DND-41 (cell line): ENCODE measurements around the gene CISD3.

ENCODE experiments used
- ATAC-seq: fragments of 200-7000 bp; cut with Tn5 transposase; 3 replicates; pipeline ENCODE4 v1.9.1; 2021; ENCODE audit warnings: low read depth; ENCODE audit not compliant: insufficient read depth
- DNase-seq: peaks from one replicate; pipeline ENCODE4 v3.0.0-alpha.2; 2020
- H2AFZ ChIP-seq: 2 replicates; pipeline ENCODE4 v1.6.0; 2012; ENCODE audit warnings: low read depth, low read length
- H3K27ac ChIP-seq: 2 replicates; pipeline ENCODE4 v1.5.1; 2012; ENCODE audit warnings: low read length, inconsistent platforms
- H3K27me3 ChIP-seq: fragments of 200-600 bp; sonication (generic); 2 replicates; pipeline ENCODE4 v1.6.0; 2012; ENCODE audit warnings: low read length, mild to moderate bottlenecking, inconsistent platforms; ENCODE audit not compliant: insufficient read depth, poor library complexity
- H3K36me3 ChIP-seq: 2 replicates; pipeline ENCODE4 v1.5.1; 2012; ENCODE audit warnings: low read length, inconsistent platforms; ENCODE audit not compliant: insufficient read depth
- H3K4me1 ChIP-seq: 2 replicates; pipeline ENCODE4 v1.5.1; 2012; ENCODE audit warnings: mild to moderate bottlenecking, low read length; ENCODE audit not compliant: insufficient read depth
- H3K4me2 ChIP-seq: 2 replicates; pipeline ENCODE4 v1.6.0; 2012; ENCODE audit warnings: mild to moderate bottlenecking, moderate library complexity, low read length, inconsistent platforms; ENCODE audit not compliant: insufficient read depth
- H3K4me3 ChIP-seq, 2 experiments: fragments of 200-600 bp in 1 of 2; shearing (Covaris generic) in 1 of 2; 2 replicates each; pipeline ENCODE4 v1.5.1; 2012 to 2016; ENCODE audit warnings: inconsistent platforms in 2 of 2, low read length in 2 of 2, mild to moderate bottlenecking in 2 of 2, low read depth in 1 of 2, moderate library complexity in 1 of 2
- H3K79me2 ChIP-seq: 2 replicates; pipeline ENCODE4 v1.6.0; 2012; ENCODE audit warnings: low read length, inconsistent platforms; ENCODE audit not compliant: insufficient read depth
- H3K9ac ChIP-seq: 2 replicates; pipeline ENCODE4 v1.6.0; 2012; ENCODE audit warnings: low read depth, mild to moderate bottlenecking, inconsistent platforms, low read length, moderate library complexity
- H3K9me3 ChIP-seq: 2 replicates; pipeline ENCODE4 v1.5.1; 2012; ENCODE audit warnings: low read length, moderate library complexity, mild to moderate bottlenecking, inconsistent platforms; ENCODE audit not compliant: insufficient read depth, severe bottlenecking
- H4K20me1 ChIP-seq: 2 replicates; pipeline ENCODE4 v1.6.0; 2012; ENCODE audit warnings: low read length; ENCODE audit not compliant: insufficient read depth
- EZH2 ChIP-seq: IDR thresholded peaks from 3 replicates; pipeline ENCODE4 v1.6.1; 2012; ENCODE audit warnings: borderline replicate concordance, low read depth, mild to moderate bottlenecking, moderate library complexity, low read length, inconsistent platforms; ENCODE audit not compliant: severe bottlenecking
- TF ChIP-seq, protein P1 (sequence below): IDR thresholded peaks from 2 replicates; pipeline ENCODE4 v1.5.1; 2012; ENCODE audit warnings: borderline replicate concordance, low read length, moderate library complexity, mild to moderate bottlenecking; ENCODE audit not compliant: poor library complexity, severe bottlenecking; ENCODE audit errors: extremely low read depth

CISD3 gene

DNA sequence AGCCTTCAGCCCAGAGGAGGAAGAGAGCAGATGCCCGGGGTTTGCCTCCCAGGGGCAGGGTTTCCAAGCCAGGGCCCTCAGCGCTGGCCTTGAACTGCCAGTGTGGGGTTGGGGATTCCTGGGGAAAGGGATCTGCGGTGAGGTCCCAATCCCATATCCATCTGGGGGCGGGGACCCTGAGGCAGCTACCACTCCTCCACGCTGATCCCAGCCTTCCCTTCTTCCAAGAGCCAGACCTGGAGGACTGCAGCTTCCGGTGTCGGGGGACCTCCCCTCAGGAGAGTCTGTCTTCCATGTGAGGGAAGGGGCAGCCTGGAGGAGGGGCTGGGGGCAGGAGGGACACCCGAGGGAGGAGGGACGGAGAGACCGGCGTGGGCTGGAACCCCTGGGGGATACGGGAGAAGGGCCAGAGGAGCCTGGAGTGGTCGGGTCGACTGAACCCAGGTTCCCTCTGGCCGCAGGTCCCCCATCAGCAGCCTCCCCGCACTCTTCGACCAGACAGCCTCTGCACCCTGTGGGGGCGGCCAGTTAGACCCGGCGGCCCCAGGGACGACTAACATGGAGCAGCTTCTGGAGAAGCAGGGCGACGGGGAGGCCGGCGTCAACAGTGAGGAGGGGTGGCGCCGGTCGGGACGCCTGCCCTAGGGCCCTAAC lies 10.7 kb upstream of the CISD3 start:
- Histone ChIP-seq H3K36me3 (peaks cover 85% of the 10 kb centered on the region), H4K20me1 (peaks cover 9% of the 10 kb centered on the region; the same call in 1 of the 2 replicates), H3K27ac (no peak overlapping the region), H3K27me3 (no peaks in the 10 kb centered on the region), H3K9me3 (no peaks in the 10 kb centered on the region), H3K4me3 (no peak overlapping the region), H3K4me1 (peaks cover 3% of the 10 kb centered on the region; the same call in 1 of the 2 replicates), H3K79me2 (no peaks in the 10 kb centered on the region), H3K4me2 (no peak overlapping the region), H2AFZ (no peak overlapping the region), H3K9ac (no peak overlapping the region)
- no peak for DNase-seq
- ATAC-seq, result no peak
- TF ChIP-seq, protein P1, sequence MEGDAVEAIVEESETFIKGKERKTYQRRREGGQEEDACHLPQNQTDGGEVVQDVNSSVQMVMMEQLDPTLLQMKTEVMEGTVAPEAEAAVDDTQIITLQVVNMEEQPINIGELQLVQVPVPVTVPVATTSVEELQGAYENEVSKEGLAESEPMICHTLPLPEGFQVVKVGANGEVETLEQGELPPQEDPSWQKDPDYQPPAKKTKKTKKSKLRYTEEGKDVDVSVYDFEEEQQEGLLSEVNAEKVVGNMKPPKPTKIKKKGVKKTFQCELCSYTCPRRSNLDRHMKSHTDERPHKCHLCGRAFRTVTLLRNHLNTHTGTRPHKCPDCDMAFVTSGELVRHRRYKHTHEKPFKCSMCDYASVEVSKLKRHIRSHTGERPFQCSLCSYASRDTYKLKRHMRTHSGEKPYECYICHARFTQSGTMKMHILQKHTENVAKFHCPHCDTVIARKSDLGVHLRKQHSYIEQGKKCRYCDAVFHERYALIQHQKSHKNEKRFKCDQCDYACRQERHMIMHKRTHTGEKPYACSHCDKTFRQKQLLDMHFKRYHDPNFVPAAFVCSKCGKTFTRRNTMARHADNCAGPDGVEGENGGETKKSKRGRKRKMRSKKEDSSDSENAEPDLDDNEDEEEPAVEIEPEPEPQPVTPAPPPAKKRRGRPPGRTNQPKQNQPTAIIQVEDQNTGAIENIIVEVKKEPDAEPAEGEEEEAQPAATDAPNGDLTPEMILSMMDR, result no peak
- TF ChIP-seq EZH2, result no peak

DNA sequence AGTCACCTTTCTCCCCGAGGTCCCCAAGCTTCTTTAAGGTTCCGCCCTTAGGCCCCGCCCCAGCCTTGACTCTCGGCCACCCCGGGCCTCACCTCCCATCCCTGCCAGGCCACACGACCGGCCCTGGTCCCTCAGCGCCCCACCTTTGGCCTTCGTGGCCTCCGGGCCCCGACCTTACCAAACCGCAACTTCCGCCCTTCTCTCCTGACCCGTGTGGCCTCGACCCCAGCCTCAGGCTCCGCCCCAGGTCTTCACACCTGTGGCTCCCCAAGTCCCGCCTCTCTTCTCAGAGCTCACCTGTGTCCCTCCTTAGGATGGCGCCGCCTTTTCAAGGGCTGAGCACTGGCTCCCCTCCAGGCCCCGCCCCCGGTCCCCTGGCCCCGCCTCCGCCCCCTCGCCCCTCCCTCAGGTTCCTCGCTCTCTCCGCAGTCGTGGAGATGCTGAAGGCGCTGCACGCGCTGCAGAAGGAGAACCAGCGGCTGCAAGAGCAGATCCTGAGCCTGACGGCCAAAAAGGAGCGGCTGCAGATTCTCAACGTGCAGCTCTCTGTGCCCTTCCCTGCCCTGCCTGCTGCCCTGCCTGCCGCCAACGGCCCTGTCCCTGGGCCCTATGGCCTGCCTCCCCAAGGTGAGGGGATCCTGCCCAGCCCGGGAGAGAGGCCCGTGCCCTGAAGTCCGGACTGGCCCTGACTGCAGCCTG lies 10.0 kb upstream of the CISD3 start:
- TF ChIP-seq EZH2, result no peak
- TF ChIP-seq, protein P1, result no peak
- peaks cover 9% of the 10 kb centered on the region; the same call in 1 of the 2 replicates for H4K20me1 ChIP-seq
- no peak overlapping the region for H2AFZ ChIP-seq
- H3K9ac ChIP-seq, result no peak overlapping the region
- peaks cover 86% of the 10 kb centered on the region for H3K36me3 ChIP-seq
- H3K4me3 ChIP-seq, result no peak overlapping the region
- peaks cover 10% of the 10 kb centered on the region for H3K4me1 ChIP-seq
- ATAC-seq (no peak), DNase-seq (no peak)
- H3K27ac ChIP-seq, result no peak overlapping the region
- no peaks in the 10 kb centered on the region for H3K9me3 ChIP-seq
- no peak overlapping the region for H3K4me2 ChIP-seq
- H3K79me2 ChIP-seq, result no peaks in the 10 kb centered on the region
- no peaks in the 10 kb centered on the region for H3K27me3 ChIP-seq

DNA sequence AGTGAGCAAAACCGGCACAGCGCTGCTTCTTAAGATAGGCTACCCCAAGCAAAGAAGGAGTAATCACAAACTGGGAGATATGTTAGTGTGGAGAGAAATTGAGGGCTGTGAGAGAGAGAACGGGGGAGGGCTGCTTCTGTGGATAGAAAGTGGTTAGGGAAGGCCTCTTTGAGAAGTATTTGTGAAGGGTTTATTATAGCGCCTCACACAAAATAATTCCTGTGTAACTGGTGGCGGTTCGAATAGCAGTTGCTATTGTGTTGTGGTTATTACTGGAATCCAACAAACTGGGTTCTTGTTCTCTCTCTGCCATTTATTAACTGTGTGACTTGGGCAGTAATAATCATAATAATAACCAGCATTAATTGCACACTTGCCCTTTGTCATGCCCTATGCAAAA lies 9.2 kb upstream of the CISD3 start:
- H3K4me3 ChIP-seq, result no peak overlapping the region
- no peaks in the 10 kb centered on the region for H3K27me3 ChIP-seq
- peaks cover 18% of the 10 kb centered on the region for H3K4me1 ChIP-seq
- peaks cover 85% of the 10 kb centered on the region for H3K36me3 ChIP-seq
- DNase-seq (no peak), ATAC-seq (no peak)
- no peak overlapping the region for H3K4me2 ChIP-seq
- no peak overlapping the region for H3K27ac ChIP-seq
- H4K20me1 ChIP-seq, result peaks cover 9% of the 10 kb centered on the region; the same call in 1 of the 2 replicates
- no peak overlapping the region for H3K9ac ChIP-seq
- no peak for TF ChIP-seq EZH2
- TF ChIP-seq, protein P1, result no peak
- no peaks in the 10 kb centered on the region for H3K9me3 ChIP-seq
- no peak overlapping the region for H2AFZ ChIP-seq
- H3K79me2 ChIP-seq, result no peaks in the 10 kb centered on the region
